Lung (tissue), 12 donors: ENCODE data around the gene CHST11. TPM values are rescaled to one million over a fixed set of nuclear protein-coding genes. Genes with fewer than 3 reads are reported as not detected.

Experiments used
- ATAC-seq: fragments of 200-7000 bp; cut with Tn5 transposase; one replicate; pipeline ENCODE4 v1.9.1; 2020; ENCODE audit warnings: moderate number of reproducible peaks; ENCODE audit not compliant: insufficient read depth, low FRiP score
- DNase-seq, 3 donors: peaks; one replicate each; pipeline ENCODE4 v3.0.0-alpha.2; 2013 to 2017
- H3K27ac ChIP-seq, 2 donors: one replicate each; pipeline ENCODE4 v1.5.1; 2013; ENCODE audit warnings: mild to moderate bottlenecking in 2 of 2, moderate library complexity in 2 of 2, control low read depth in 1 of 2, inconsistent platforms in 1 of 2, low read depth in 1 of 2, low read length in 1 of 2
- H3K27me3 ChIP-seq, 3 donors: one replicate each; pipeline ENCODE4 v1.5.1; 2013; ENCODE audit warnings: low read length in 2 of 3; ENCODE audit not compliant: control insufficient read depth in 3 of 3, insufficient read depth in 3 of 3
- H3K36me3 ChIP-seq, 4 donors: one replicate each; pipeline ENCODE4 v1.5.1; 2013; ENCODE audit warnings: low read length in 4 of 4, mild to moderate bottlenecking in 1 of 4, moderate library complexity in 1 of 4; ENCODE audit not compliant: control insufficient read depth in 4 of 4, insufficient read depth in 4 of 4
- H3K4me1 ChIP-seq, 5 donors: one replicate each; pipeline ENCODE4 v1.5.1; 2013; ENCODE audit warnings: low read length in 5 of 5, mild to moderate bottlenecking in 2 of 5, moderate library complexity in 1 of 5; ENCODE audit not compliant: control insufficient read depth in 5 of 5, insufficient read depth in 5 of 5
- H3K4me3 ChIP-seq: one replicate; pipeline ENCODE4 v1.5.1; 2013; ENCODE audit warnings: mild to moderate bottlenecking, control low read depth, moderate library complexity
- H3K9ac ChIP-seq, 2 donors: one replicate each; pipeline ENCODE4 v1.5.1; 2013; ENCODE audit warnings: low read length in 2 of 2, control low read depth in 1 of 2; ENCODE audit not compliant: insufficient read depth in 1 of 2
- H3K9me3 ChIP-seq, 4 donors: one replicate each; pipeline ENCODE4 v1.5.1; 2013; ENCODE audit warnings: low read length in 3 of 4, mild to moderate bottlenecking in 1 of 4, moderate library complexity in 1 of 4; ENCODE audit not compliant: control insufficient read depth in 4 of 4, insufficient read depth in 3 of 4
- WGBS, 2 donors: extraction: QIAGEN DNeasy Blood & Tissue Kit; methylation state at CpG; one replicate each; pipeline ENCODE4 v1.1.7; 2013; 5-methylcytosine and 5-hydroxymethylcytosine counted together
- polyA plus RNA-seq, 2 donors: library from polyadenylated mRNA; stranded (reverse); fragments of 200-250 nt; gene quantifications; one replicate each; pipeline ENCODE4 v1.2.1, GENCODE V29; 2013
- total RNA-seq, 2 donors: library from RNA; depleted of rRNA in 1 of 2; stranded (reverse); fragments of >200 nt in 1 of 2; gene quantifications; one replicate each; pipeline ENCODE4 v1.2.1, GENCODE V29; 2014 to 2021
- TF ChIP-seq, protein P1 (sequence below): IDR thresholded peaks from 2 replicates; pipeline ENCODE4 v1.5.1; 2012; ENCODE audit warnings: mild to moderate bottlenecking; ENCODE audit errors: control extremely low read depth, extremely low read depth
- donor health status: control.
- donor health status: control.
- donor health status: Bipolar disorder and iron deficiency.
- donor health status: healthy.
- donor health status: DM: yes; HTN: yes; CAD: no.

The CHST11 gene
- total and polyA plus RNA-seq, 4 donors, result 9.0 to 63.2 (median 27.7) TPM

GRCh38 chr12:104490850-104491249 lies 34.1 kb downstream of the CHST11 start:
- H3K27ac ChIP-seq, result no peak overlapping the region
- no peak overlapping the region for H3K4me3 ChIP-seq
- H3K27me3 ChIP-seq, result no peaks in the 10 kb centered on the region
- ATAC-seq (no peak), DNase-seq (no peak)
- 60 to 63% methylated on average over 3 of the region's 3 CpGs for whole genome bisulfite sequencing, 2 donors
- no peak overlapping the region for H3K9ac ChIP-seq
- peaks cover 0 to 1% (median 0%) of the 10 kb centered on the region in 4 donors for H3K9me3 ChIP-seq
- H3K4me1 ChIP-seq, result peaks cover 0 to 17% (median 3%) of the 10 kb centered on the region in 5 donors
- H3K36me3 ChIP-seq, result peaks cover 0 to 4% (median 0%) of the 10 kb centered on the region in 4 donors
- TF ChIP-seq, protein P1, sequence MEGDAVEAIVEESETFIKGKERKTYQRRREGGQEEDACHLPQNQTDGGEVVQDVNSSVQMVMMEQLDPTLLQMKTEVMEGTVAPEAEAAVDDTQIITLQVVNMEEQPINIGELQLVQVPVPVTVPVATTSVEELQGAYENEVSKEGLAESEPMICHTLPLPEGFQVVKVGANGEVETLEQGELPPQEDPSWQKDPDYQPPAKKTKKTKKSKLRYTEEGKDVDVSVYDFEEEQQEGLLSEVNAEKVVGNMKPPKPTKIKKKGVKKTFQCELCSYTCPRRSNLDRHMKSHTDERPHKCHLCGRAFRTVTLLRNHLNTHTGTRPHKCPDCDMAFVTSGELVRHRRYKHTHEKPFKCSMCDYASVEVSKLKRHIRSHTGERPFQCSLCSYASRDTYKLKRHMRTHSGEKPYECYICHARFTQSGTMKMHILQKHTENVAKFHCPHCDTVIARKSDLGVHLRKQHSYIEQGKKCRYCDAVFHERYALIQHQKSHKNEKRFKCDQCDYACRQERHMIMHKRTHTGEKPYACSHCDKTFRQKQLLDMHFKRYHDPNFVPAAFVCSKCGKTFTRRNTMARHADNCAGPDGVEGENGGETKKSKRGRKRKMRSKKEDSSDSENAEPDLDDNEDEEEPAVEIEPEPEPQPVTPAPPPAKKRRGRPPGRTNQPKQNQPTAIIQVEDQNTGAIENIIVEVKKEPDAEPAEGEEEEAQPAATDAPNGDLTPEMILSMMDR, result no peak

GRCh38 chr12:104493496-104493895 lies 36.7 kb downstream of the CHST11 start:
- Histone ChIP-seq H3K27me3 (no peaks in the 10 kb centered on the region), H3K4me1 (peaks cover 2 to 15% (median 10%) of the 10 kb centered on the region in 5 donors), H3K27ac (no peak overlapping the region), H3K9ac (no peak overlapping the region), H3K9me3 (no peaks in the 10 kb centered on the region), H3K36me3 (peaks cover 0 to 4% (median 0%) of the 10 kb centered on the region in 4 donors), H3K4me3 (no peak overlapping the region)
- WGBS, 2 donors, result 85 to 93% methylated on average over 7 of the region's 7 CpGs
- DNase-seq, result no peak
- TF ChIP-seq, protein P1, result no peak
- ATAC-seq, result no peak

- H3K27me3 ChIP-seq, result no peaks in the 10 kb centered on the region
- no peak overlapping the region for H3K9ac ChIP-seq
- 69 to 75% methylated on average over 13 of the region's 13 CpGs for WGBS, 2 donors
- ATAC-seq (no peak), DNase-seq (peak in 1 of 3 donors; percentile 44)
- H3K27ac ChIP-seq, result peak overlapping the region; percentile 14 to 59
- H3K4me1 ChIP-seq, result peaks cover 2 to 15% (median 10%) of the 10 kb centered on the region in 5 donors
- no peak overlapping the region for H3K4me3 ChIP-seq
- peaks cover 0 to 4% (median 0%) of the 10 kb centered on the region in 4 donors for H3K36me3 ChIP-seq
- no peaks in the 10 kb centered on the region for H3K9me3 ChIP-seq
- TF ChIP-seq, protein P1, result no peak
Observed at GRCh38 chr12:104494137-104494792, 37.5 kb downstream of the CHST11 start.
